HG03159 (cell line): ENCODE measurements around the gene GAB1.
A peak's percentile ranks its signal among the peaks of the same experiment; 100 is the strongest.

Experiments
- ATAC-seq: cut with Tn5 transposase; IDR thresholded peaks from one replicate; pipeline ENCODE4 v1.9.1; 2021; ENCODE audit warnings: mild to moderate bottlenecking, moderate library complexity; ENCODE audit not compliant: unreplicated experiment

The GAB1 gene

DNA sequence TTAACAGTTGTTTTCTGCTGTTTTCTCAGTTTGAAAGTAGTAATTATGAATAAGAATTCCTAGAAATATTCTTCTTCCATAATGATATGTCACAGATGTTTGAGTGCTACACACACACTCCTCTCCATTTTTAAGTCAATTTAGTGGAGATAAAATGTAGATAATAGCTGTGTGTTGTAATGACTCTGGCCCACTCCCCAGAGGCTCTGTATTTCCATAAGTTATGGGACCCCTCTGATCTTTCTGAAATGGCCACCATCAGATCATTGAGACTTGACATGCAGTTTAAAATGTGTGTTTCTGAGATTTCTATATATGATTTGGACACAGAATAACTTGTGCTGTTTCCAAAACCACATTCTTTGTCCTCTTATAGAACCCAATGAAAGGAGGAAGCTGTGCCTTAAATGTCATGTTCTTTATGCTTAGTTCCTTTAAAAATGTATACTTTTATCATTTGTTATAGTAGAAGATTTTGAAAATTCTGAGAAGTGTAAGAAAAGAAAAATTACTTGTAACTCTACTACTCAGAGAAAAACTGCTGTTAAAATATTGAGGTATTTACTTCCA lies 46.4 kb downstream of the GAB1 start:
- ATAC-seq: no peak

DNA sequence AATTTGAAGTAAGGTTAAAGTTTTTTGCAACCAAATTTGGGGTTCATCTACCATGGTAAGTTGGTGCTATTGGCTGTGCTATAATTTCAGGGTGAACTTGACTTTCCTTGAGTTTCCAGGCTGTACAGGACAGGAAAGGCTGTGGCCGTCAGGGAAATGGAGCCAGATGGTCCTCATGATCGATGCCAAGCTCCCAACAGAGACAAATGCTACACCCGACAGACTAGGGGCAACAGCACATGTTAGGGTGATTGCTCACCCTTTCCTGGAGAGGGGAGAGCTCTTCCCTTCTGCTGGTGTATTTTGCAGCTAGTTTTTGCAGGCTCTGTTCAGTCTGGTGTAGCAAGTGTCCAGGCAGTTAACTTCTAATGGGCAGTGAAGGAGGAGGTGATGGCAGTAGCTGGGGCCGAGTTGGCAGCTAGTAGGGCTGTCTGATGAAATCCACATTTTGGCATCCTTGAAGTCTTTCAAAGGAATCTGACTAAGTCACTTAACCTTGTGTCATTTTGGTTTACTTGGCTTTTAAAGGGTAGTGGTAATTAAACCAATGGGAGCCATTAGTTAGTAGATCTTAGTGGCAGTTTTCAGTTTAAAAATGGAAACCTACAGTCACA lies 47.8 kb downstream of the GAB1 start:
- no peak for ATAC-seq

DNA sequence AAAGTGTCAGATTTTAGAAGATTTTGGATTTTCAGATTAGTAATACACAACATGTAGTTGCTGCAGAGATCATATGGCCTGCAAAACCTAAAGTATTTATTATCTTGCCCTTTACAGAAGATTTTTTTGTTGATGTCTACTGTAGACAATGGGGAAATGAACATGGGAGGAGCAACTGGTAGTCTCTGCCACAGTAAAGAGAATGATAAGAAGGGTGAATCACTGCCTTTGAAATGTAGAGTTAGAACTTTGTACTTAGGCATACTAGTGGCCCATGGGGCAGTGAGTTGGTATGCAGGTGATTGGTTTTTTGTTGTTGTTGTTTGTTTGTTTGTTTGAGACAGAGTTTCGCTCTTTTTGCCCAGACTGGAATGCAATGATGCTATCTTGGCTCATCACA lies 50.1 kb downstream of the GAB1 start:
- ATAC-seq: no peak

GRCh38 chr4:143389579-143390195 lies 53.0 kb downstream of the GAB1 start:
- no peak for ATAC-seq

GRCh38 chr4:143390764-143391163 lies 54.1 kb downstream of the GAB1 start:
- ATAC-seq: no peak

- ATAC-seq: no peak
Measured at GRCh38 chr4:143391261-143391660, 54.6 kb downstream of the GAB1 start.

DNA sequence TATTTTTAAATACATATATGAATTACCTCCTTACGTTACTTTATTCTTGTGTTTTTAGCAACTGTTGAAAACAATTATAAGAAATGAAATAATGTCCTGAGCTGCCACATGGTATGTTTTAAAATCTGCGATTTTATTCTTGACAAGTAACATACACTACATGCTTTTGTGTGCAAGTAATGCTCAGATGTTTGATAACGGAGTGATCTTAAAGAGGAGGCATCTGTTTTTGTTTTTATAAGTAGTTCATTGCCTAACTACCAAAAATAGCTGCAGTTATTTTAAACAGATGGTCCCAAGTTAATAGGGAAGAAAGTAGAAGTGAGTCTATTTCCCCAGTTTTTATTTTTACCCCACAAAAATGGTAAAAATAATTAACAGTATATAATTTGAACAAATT lies 55.2 kb downstream of the GAB1 start:
- ATAC-seq: no peak

DNA sequence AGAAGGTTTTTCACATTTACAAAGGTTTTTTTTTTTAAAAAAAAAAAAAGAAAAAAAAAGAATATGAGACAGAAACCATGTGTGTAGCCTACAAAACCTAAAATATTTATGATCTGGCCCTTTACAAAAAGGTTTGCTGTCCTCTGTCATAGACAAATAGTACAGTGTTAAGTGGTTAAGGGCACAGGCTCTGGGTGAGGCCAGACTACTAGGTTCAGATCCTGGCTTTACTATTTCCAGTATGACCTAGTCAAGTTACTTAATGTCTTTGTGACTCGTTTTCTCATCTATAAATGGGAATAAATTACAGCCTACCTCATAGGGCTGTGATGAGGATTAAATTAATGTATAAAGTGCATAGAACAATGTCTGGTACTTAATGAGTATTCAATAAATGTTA lies 56.5 kb downstream of the GAB1 start:
- no peak for ATAC-seq

DNA sequence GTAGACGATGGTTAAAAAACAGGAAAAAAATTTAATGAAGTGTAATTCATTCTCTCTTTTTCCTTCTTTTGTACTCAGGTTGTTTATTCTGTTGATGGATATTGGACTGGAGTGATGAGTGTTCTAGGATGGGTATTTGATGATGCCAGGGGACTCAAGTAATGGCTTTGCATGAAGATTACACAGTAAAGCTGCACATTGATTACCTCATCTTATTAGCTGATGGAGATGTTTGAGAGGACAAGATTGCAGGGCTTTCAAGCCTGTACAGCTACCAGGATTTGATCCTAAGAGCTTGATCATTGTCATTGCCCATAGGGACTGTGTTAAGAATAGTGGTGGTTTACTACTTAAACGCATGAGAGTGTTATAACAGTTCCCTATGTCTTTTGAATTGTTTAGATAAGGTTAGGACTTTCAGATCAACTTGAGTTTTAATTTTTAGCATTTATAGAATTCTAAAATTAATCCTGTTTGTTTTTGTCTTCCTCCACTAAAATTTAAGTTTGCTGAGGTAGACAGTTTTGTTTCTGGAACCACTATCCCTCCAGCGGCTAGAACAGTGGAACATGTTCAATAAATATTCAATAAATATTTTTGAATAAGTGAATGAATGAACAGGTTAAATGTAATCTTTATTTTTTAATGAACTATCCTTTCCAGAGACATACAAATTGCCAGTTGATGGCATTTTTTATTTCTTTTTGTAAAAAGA lies 58.2 kb downstream of the GAB1 start:
- no peak for ATAC-seq

DNA sequence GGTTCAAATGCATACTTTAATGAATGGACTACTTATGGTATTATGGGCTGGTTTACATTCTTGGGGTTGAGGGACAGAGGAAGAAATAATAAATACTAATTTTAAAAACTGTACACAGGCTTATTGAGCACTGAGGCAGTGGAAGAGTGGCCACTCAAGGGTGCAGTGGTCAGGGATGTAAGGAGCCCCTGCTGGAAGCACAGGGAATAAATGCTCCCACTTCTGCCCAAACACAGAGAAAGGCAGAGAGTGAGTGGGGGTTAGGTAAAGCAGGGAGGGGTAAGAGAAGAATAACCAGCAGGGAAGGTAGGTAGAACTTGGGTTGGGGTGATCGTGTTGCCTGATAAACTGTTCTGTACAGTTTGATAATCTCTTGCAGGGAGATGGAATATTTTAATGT lies 60.0 kb downstream of the GAB1 start:
- no peak for ATAC-seq

DNA sequence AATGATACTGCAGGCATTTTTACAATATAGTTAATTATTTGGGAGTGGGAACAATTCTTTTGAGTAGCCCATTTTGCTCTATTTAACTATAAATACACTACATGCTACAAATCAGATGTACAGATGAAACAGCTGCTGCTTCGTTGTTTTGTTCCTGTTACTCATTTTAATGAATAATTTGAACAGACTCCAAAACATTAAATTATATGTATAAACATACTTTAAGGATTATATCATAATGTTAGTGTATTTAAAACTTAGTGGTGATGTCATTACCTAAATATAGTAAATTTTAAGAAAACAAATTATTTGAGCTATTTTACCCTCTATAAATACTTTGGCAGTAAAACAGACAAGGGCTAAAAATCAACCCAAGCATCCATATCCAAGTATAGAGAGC lies 60.7 kb downstream of the GAB1 start:
- ATAC-seq: no peak

GRCh38 chr4:143397887-143398286 lies 61.2 kb downstream of the GAB1 start:
- ATAC-seq: no peak

- ATAC-seq: peak; percentile 53
Measured at GRCh38 chr4:143399113-143399949, 62.7 kb downstream of the GAB1 start.

- ATAC-seq: no peak
Measured at GRCh38 chr4:143400082-143400481, 63.4 kb downstream of the GAB1 start.

GRCh38 chr4:143402776-143403552 lies 66.3 kb downstream of the GAB1 start:
- ATAC-seq: peak; percentile 35

DNA sequence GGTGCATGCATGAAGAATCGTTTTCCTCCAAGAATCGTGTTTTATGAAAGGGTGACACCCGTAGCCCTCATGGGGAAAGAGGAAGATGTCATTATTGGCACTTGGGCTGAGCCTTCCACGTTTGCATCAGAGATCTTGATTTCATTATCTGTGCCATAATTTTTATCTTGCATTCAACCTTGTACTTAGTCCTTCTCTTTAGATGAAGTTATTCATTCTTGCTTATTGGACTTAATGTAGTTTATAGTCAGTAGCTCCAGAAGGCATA lies 66.8 kb downstream of the GAB1 start:
- ATAC-seq: no peak

DNA sequence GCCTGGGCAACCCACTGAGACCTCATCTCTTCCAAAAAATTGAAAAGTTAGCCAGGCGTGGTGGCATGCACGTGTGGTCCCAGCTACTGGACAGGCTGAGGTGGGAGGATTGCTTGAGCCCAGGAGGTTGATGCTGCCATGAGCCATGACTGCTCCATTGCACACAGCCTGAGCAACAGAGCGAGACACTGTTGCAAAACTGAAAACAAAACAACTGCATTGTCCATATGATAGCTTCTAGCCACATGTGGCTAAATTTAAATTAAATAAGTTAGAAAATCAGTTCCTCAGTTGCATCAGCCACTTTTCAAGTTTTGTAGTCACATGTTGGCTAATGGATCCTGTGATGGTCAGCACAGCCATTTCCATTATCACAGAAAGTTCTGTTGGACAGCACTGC lies 67.9 kb downstream of the GAB1 start:
- peak; percentile 92 for ATAC-seq

GRCh38 chr4:143405075-143405730 lies 68.5 kb downstream of the GAB1 start:
- no peak for ATAC-seq

GRCh38 chr4:143406523-143406922 lies 69.8 kb downstream of the GAB1 start:
- no peak for ATAC-seq

- no peak for ATAC-seq
Measured at GRCh38 chr4:143407474-143407873, 70.8 kb downstream of the GAB1 start.
